AG04450 (cell line): ENCODE data around the gene FKBP14. TPM values are rescaled to one million over a fixed set of nuclear protein-coding genes. Genes with fewer than 3 reads are reported as not detected.

ENCODE experiments used
- CTCF ChIA-PET: fragments of 300-600, 350-600 bp; formaldehyde crosslinking; extraction: SDS; loops from one replicate; lab custom pipeline; 2022; ENCODE audit warnings: antibody characterized with exemption, inconsistent platforms; lab: Charles Lee
- POLR2A ChIA-PET: fragments of 350-600 bp; formaldehyde crosslinking; extraction: SDS; loops from one replicate; lab custom pipeline; 2021; ENCODE audit warnings: antibody characterized with exemption, inconsistent platforms; lab: Yijun Ruan, JAX
- DNase-seq: peaks from one replicate; pipeline ENCODE4 v3.0.0-alpha.2; 2011; ENCODE audit warnings: low read depth, low spot score
- H3K27ac ChIP-seq: one replicate; pipeline ENCODE4 v1.5.1; 2012; ENCODE audit warnings: low read depth, low read length, control low read depth
- H3K27me3 ChIP-seq: one replicate; pipeline ENCODE4 v1.6.0; 2012; ENCODE audit warnings: low read length; ENCODE audit not compliant: control insufficient read depth, insufficient read depth
- H3K4me3 ChIP-seq: 2 replicates; pipeline ENCODE4 v1.5.1; 2011; ENCODE audit warnings: mild to moderate bottlenecking, low read depth, low read length, control low read depth
- H3K9me3 ChIP-seq: 2 replicates; pipeline ENCODE4 v1.5.1; 2012; ENCODE audit warnings: low read length; ENCODE audit not compliant: control insufficient read depth, insufficient read depth
- polyA plus RNA-seq: library from polyadenylated mRNA; depleted of rRNA; stranded (reverse); fragments of >200 nt; gene quantifications from 2 replicates; pipeline ENCODE4 v1.2.3, GENCODE V29; 2011
- TF ChIP-seq, protein P1 (sequence below): IDR thresholded peaks from 2 replicates; pipeline ENCODE4 v1.5.1; 2011; ENCODE audit warnings: low read depth, low read length, control low read depth, inconsistent platforms

FKBP14 gene
- polyA plus RNA-seq, 1 experiment: 54.6 TPM

DNA sequence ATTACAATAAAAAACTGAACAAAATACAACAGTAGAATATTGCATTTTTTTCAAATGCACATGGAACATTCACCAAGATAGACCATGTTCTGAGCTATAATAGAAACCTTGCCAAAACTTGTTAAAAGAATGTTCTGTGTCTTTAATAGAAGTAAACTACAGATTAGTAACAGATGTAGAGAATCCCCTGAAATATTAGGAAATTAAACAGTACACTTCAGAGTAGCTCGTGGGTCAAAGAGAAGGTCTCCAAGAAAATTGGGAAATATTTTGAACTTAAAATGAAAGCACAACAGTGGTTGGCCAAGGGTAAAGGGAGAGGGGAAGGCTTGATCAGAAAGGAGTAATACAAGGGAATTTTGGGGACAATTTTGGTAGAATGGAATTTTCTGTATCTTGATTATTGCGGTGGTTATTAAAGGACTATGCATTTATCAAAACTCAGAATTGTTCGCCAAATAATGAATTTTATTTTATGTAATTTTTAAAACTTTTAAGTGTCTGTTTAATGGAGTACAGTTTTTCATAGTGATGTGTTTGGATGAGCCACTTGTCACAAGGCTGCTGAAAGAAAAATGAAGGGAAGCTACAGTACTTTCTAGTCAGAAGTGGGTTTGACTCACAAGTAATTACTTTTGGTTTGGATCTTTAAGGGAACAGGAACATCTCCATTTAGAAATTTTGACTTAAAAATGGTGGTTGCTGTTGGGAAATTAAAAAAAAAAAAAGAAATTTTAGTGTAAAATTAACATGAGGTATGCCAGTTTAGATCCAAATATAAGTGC is 11.9 kb upstream of the FKBP14 start:
- POLR2A ChIA-PET: interaction anchor here (0.7 kb wide), 1 partner anchor 11 kb away, joined by 3 read pairs; no protein-coding TSS in a partner anchor
- H3K9me3 ChIP-seq: no peaks in the 10 kb centered on the region

DNA sequence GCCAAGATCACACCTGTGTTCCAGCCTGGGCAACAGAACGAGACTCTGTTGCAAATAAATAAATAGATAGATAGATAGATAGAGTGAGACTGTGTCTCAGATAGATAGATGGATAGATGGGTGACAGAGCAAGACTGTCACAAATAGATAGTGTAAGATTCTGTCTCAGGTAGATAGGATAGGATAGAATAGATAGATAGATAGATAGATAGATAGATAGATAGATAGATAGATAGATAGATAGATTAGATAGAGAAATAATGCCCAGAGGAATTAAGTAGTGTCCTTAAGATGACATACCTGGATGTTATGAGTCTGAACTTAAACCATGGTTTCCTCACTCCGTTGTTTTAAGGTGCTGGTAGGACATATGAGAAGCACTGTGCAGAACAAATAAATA is 9.7 kb upstream of the FKBP14 start:
- no peaks in the 10 kb centered on the region for H3K27me3 ChIP-seq
- H3K9me3 ChIP-seq: no peaks in the 10 kb centered on the region
- TF ChIP-seq, protein P1, sequence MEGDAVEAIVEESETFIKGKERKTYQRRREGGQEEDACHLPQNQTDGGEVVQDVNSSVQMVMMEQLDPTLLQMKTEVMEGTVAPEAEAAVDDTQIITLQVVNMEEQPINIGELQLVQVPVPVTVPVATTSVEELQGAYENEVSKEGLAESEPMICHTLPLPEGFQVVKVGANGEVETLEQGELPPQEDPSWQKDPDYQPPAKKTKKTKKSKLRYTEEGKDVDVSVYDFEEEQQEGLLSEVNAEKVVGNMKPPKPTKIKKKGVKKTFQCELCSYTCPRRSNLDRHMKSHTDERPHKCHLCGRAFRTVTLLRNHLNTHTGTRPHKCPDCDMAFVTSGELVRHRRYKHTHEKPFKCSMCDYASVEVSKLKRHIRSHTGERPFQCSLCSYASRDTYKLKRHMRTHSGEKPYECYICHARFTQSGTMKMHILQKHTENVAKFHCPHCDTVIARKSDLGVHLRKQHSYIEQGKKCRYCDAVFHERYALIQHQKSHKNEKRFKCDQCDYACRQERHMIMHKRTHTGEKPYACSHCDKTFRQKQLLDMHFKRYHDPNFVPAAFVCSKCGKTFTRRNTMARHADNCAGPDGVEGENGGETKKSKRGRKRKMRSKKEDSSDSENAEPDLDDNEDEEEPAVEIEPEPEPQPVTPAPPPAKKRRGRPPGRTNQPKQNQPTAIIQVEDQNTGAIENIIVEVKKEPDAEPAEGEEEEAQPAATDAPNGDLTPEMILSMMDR: no peak
- H3K4me3 ChIP-seq: no peak overlapping the region
- DNase-seq: no peak
- H3K27ac ChIP-seq: no peak overlapping the region
- CTCF ChIA-PET: interaction anchor here (2.3 to 6.1 kb wide), 2 partner anchors 26 to 115 kb away, joined by 7 to 36 read pairs; no protein-coding TSS in a partner anchor
- POLR2A ChIA-PET: no interaction called here

More for the DNA sequence above, 11.9 kb upstream of the FKBP14 start:
- H3K4me3 ChIP-seq: no peak overlapping the region
- H3K27ac ChIP-seq: no peak overlapping the region
- DNase-seq: no peak
- CTCF ChIA-PET: interaction anchor here (1.2 to 6.1 kb wide), 2 partner anchors 24 to 36 kb away, joined by 5 to 36 read pairs; no protein-coding TSS in a partner anchor
- no peaks in the 10 kb centered on the region for H3K27me3 ChIP-seq
- TF ChIP-seq, protein P1: no peak

DNA sequence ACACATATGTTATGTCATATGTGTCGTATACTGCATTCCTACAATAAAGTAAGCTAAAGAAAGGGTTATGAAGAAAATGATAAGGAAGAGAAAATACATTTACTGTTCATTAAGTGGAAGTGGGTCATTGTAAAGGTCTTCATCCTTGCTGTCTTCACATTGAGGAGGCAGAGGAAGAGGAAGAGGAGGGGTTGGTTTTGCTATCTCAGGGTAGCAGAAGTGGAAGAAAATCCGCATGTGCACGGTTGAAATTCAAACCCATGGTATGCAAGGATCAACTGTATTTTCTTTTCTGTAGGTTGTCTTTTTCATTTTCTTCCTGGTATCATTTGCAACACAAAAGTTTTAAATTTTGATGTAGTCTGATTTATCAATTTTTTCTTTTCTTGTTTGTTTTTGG is 8.0 kb upstream of the FKBP14 start:
- ChIA-PET CTCF (interaction anchor here (1.0 to 6.1 kb wide), 2 partner anchors 28 to 40 kb away, joined by 3 to 36 read pairs; no protein-coding TSS in a partner anchor), POLR2A (no interaction called here)
- no peaks in the 10 kb centered on the region for H3K9me3 ChIP-seq
- H3K27me3 ChIP-seq: no peaks in the 10 kb centered on the region
- no peak for DNase-seq
- TF ChIP-seq, protein P1: no peak
- H3K4me3 ChIP-seq: no peak overlapping the region
- H3K27ac ChIP-seq: no peak overlapping the region

DNA sequence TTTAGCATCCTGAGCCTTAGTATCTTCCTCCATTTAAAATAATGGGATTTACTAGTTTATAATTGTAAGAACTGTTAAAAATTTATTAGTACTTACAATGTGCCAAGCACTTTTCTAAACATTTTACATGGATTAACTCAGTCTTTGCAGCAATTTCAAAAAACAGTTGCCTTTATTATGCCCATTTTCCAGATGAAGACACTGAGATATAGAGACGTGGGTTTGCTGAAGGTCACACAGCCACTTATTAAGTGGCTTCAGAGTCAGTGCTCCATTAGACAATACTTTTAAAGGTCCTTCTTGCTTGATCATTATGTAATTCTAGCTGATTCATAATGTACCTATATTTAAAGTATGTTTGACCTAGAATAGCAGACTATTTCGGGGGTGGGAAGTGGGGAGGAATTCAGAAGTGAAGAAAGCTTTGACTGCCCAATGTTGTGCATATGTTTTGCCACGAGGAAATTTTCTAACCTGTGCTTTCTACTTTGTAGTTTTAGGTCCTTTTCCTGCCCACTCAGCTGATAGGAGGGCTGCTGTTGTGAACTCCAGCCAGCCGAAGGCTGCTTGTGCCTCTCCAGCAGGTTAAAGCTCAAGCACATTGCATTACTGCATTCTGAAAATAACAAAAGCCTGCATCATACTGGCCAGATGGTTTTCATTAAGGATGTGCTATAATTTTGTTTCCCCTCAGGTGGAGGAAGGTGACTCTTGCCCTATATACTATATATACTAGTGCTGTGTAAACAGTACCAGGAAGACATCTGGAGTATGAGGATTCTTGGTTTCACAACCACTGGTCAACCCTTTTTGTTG is 6.0 kb upstream of the FKBP14 start:
- peak; percentile 68 for DNase-seq
- H3K9me3 ChIP-seq: no peaks in the 10 kb centered on the region
- no peaks in the 10 kb centered on the region for H3K27me3 ChIP-seq
- no peak overlapping the region for H3K4me3 ChIP-seq
- ChIA-PET POLR2A (no interaction called here), CTCF (interaction anchor here (1.3 kb wide), 1 partner anchor 29 kb away, joined by 8 read pairs; no protein-coding TSS in a partner anchor)
- TF ChIP-seq, protein P1: no peak
- H3K27ac ChIP-seq: peak overlapping the region; percentile 60
